Panc1 (cell line): ENCODE measurements around the gene PARD3. TPM values are rescaled to one million over a fixed set of nuclear protein-coding genes. Genes with fewer than 3 reads are reported as not detected.

Experiments used
- ATAC-seq: fragments of 200-7000 bp; cut with Tn5 transposase; 2 replicates; pipeline ENCODE4 v1.9.1; 2020; ENCODE audit warnings: mild to moderate bottlenecking, moderate library complexity
- BruUV-seq: library from RNA; stranded (reverse); fragments of 400-500 nt; replicated peaks from 2 replicates; lab custom pipeline; 2021; lab: Mats Ljungman, UMichigan
- CTCF ChIA-PET: fragments of 300-600 bp; sonication (Branson Sonifier 250); formaldehyde crosslinking; loops from one replicate; lab custom pipeline; 2022; ENCODE audit warnings: antibody characterized with exemption; lab: Charles Lee
- POLR2A ChIA-PET: fragments of 300-600 bp; sonication (Branson Sonifier 250); formaldehyde crosslinking; loops from one replicate; lab custom pipeline; 2022; ENCODE audit warnings: antibody characterized with exemption; lab: Charles Lee
- DNase-seq: peaks from one replicate; pipeline ENCODE4 v3.0.0-alpha.2; 2010; ENCODE audit warnings: low read depth, low spot score
- H3K27ac ChIP-seq: 2 replicates; pipeline ENCODE4 v1.5.1; 2011; ENCODE audit warnings: mild to moderate bottlenecking, low read length, inconsistent platforms
- H3K27me3 ChIP-seq: fragments of 200-500 bp; sonication (Bioruptor generic); 2 replicates; pipeline ENCODE4 v1.6.0; 2014; ENCODE audit warnings: low read length, inconsistent platforms; ENCODE audit not compliant: control insufficient read depth, insufficient read depth
- H3K36me3 ChIP-seq: fragments of 200-500 bp; sonication (Bioruptor generic); 2 replicates; pipeline ENCODE4 v1.5.1; 2014; ENCODE audit warnings: inconsistent platforms, mild to moderate bottlenecking, low read length, moderate library complexity; ENCODE audit not compliant: control insufficient read depth, insufficient read depth
- H3K4me1 ChIP-seq: 2 replicates; pipeline ENCODE4 v1.5.1; 2011; ENCODE audit warnings: inconsistent platforms, mild to moderate bottlenecking, low read length, moderate library complexity; ENCODE audit not compliant: control insufficient read depth, insufficient read depth
- H3K4me3 ChIP-seq, 2 experiments: 2 replicates each; pipeline ENCODE4 v1.5.1; 2011 to 2012; ENCODE audit warnings: low read depth in 2 of 2, low read length in 2 of 2, mild to moderate bottlenecking in 2 of 2, inconsistent platforms in 1 of 2, moderate library complexity in 1 of 2
- H3K9me3 ChIP-seq: fragments of 200-500 bp; sonication (Bioruptor generic); 2 replicates; pipeline ENCODE4 v1.5.1; 2014; ENCODE audit warnings: low read depth, mild to moderate bottlenecking, inconsistent platforms, low read length, moderate library complexity; ENCODE audit not compliant: control insufficient read depth, insufficient read depth
- CTCF ChIP-seq: fragments of 450-650 bp; IDR thresholded peaks from 2 replicates; pipeline ENCODE4 v1.5.1; 2017; ENCODE audit warnings: mild to moderate bottlenecking
- POLR2AphosphoS5 ChIP-seq: IDR thresholded peaks from 2 replicates; pipeline ENCODE4 v1.6.1; 2012; ENCODE audit warnings: mild to moderate bottlenecking, low read depth, low read length, moderate library complexity
- REST ChIP-seq, 2 experiments: IDR thresholded peaks; 2 replicates each; pipeline ENCODE4 v1.6.1; 2011 to 2012; ENCODE audit warnings: low read depth in 2 of 2, control low read depth in 1 of 2, low read length in 1 of 2, mild to moderate bottlenecking in 1 of 2, moderate library complexity in 1 of 2; ENCODE audit not compliant: insufficient read depth in 1 of 2
- SIN3A ChIP-seq: IDR thresholded peaks from 2 replicates; pipeline ENCODE4 v1.6.1; 2012; ENCODE audit warnings: low read depth, mild to moderate bottlenecking, low read length, moderate library complexity, borderline replicate concordance; ENCODE audit not compliant: insufficient read depth
- TCF7L2 ChIP-seq: IDR thresholded peaks from 2 replicates; pipeline ENCODE4 v1.6.1; 2011; ENCODE audit warnings: mild to moderate bottlenecking, low read depth, low read length, inconsistent platforms
- in situ Hi-C: cut with HindIII; loops from 2 replicates; pipeline ENCODE4 v1.10.0; 2016; ENCODE audit warnings: low sequenced_read_pairs, low pct_unique_long_range_greater_than_20kb
- intact Hi-C: fragments of 100-400 bp; cut with micrococcal nuclease; formaldehyde crosslinking; loops from one replicate; pipeline ENCODE4 v1.10.0; 2022; ENCODE audit not compliant: unreplicated experiment
- total RNA-seq: library from RNA; stranded (reverse); gene quantifications from one replicate; pipeline ENCODE4 v1.2.1, GENCODE V29; 2021; ENCODE audit not compliant: unreplicated experiment

PARD3 gene
- total RNA-seq, 1 experiment from 2014 or later: 29.8 TPM

- intact Hi-C loops (no loop called here), in situ Hi-C loops (no loop called here)
- no peak overlapping the region for H3K27ac ChIP-seq
- H3K4me3 ChIP-seq: no peak overlapping the region
- no peaks in the 10 kb centered on the region for H3K4me1 ChIP-seq
- no peaks in the 10 kb centered on the region for H3K9me3 ChIP-seq
- ChIA-PET POLR2A (no interaction called here), CTCF (no interaction called here)
- no peaks in the 10 kb centered on the region for H3K36me3 ChIP-seq
- no TSS peak for BruUV-seq
- DNase-seq: no peak
- no peak for TF ChIP-seq CTCF
- no peak for TF ChIP-seq REST (IDR thresholded peaks at IDR 0.05; ENCODE audit: insufficient read depth in 1 of 2, low read depth in 2 of 2, low read length in 1 of 2)
- no peak for TF ChIP-seq POLR2AphosphoS5
- TF ChIP-seq SIN3A: no peak
- TF ChIP-seq TCF7L2: no peak
- no peaks in the 10 kb centered on the region for H3K27me3 ChIP-seq
- no peak for ATAC-seq
Measured at GRCh38 chr10:34589275-34589674, 225.8 kb downstream of the PARD3 start.

- intact Hi-C loops: no loop called here
- POLR2A ChIA-PET: no interaction called here
- no peak for TF ChIP-seq REST (IDR thresholded peaks at IDR 0.05; ENCODE audit: insufficient read depth in 1 of 2, low read depth in 2 of 2, low read length in 1 of 2)
- CTCF ChIA-PET: no interaction called here
- Histone ChIP-seq H3K36me3 (no peaks in the 10 kb centered on the region), H3K4me1 (peaks cover under 1% of the 10 kb centered on the region; the same call in 1 of the 2 replicates), H3K4me3 (no peak overlapping the region), H3K27me3 (no peaks in the 10 kb centered on the region), H3K27ac (no peak overlapping the region), H3K9me3 (no peaks in the 10 kb centered on the region)
- DNase-seq (no peak), ATAC-seq (no peak)
- no TSS peak for BruUV-seq
- in situ Hi-C loops: no loop called here
Measured at GRCh38 chr10:34587680-34588019, 227.4 kb downstream of the PARD3 start.
